Measurements from ENCODE around the gene PID1. TPM values are rescaled to one million over a fixed set of nuclear protein-coding genes. Genes with fewer than 3 reads are reported as not detected.

Gene PID1
- total RNA-seq, 1 experiment from 2014 or later, result 0.15 TPM

DNA sequence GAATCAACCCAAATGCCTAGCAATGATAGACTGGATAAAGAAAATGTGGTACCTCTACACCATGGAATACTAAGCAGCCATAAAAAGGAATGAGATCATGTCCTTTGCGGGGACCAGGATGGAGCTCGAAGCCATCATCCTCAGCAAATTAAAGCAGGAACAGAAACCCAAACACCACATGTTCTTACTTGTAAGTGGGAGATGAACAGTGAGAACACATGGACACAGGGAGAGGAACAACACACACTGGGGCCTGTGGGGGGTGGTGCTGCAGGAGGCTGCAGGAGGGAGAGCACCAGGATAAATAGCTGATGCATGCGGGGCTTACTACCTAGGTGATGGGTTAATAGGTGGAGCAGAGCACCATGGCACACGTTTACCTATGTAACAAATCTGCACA, 8.4 kb upstream of the PID1 start (continued):
- TF ChIP-seq, protein P1, sequence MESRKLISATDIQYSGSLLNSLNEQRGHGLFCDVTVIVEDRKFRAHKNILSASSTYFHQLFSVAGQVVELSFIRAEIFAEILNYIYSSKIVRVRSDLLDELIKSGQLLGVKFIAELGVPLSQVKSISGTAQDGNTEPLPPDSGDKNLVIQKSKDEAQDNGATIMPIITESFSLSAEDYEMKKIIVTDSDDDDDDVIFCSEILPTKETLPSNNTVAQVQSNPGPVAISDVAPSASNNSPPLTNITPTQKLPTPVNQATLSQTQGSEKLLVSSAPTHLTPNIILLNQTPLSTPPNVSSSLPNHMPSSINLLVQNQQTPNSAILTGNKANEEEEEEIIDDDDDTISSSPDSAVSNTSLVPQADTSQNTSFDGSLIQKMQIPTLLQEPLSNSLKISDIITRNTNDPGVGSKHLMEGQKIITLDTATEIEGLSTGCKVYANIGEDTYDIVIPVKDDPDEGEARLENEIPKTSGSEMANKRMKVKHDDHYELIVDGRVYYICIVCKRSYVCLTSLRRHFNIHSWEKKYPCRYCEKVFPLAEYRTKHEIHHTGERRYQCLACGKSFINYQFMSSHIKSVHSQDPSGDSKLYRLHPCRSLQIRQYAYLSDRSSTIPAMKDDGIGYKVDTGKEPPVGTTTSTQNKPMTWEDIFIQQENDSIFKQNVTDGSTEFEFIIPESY (IDR thresholded peaks at IDR 0.05; ENCODE audit: extremely low read depth, insufficient replicate concordance, low read length), result no peak
- TF ChIP-seq CBX3 (IDR thresholded peaks at IDR 0.05; ENCODE audit: low read depth), result no peak
- TF ChIP-seq, protein P2, sequence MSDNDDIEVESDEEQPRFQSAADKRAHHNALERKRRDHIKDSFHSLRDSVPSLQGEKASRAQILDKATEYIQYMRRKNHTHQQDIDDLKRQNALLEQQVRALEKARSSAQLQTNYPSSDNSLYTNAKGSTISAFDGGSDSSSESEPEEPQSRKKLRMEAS (IDR thresholded peaks at IDR 0.05), result no peak

DNA sequence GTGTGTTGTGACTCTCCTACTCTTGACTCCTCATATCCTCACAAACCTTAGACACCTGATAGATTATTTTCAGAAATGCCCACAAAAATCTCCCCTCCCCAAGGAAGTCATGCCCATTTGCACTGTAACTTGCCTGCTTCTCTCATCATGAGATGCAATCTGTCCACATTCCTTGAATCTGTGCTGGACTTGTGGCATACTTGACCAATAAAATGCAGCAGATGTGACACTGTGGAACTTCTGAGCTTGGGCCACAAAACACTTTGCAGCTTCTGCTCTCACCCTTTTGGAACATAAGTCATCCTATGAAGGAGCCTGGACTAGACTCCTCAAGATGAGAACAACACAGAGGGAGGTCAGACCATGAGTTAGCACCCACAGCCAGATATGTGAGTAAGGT, 4.4 kb upstream of the PID1 start:
- Histone ChIP-seq H3K4me1 (ENCODE audit: control insufficient read depth in 1 of 2, insufficient read depth in 2 of 2, low read length in 2 of 2) (peaks cover 0 to 10% of the 10 kb centered on the region in 2 experiments; a peak in 3 of 4 replicates), H3K9me3 (ENCODE audit: control insufficient read depth in 1 of 2, insufficient read depth in 1 of 2, low read depth in 1 of 2, low read length in 2 of 2) (no peaks in the 10 kb centered on the region), H3K9ac (ENCODE audit: low read length) (no peak overlapping the region), H3K4me2 (ENCODE audit: low read length) (no peak overlapping the region), H3K27me3 (ENCODE audit: insufficient read depth, low read length) (no peaks in the 10 kb centered on the region), H3K27ac (ENCODE audit: low read depth, low read length) (no peak overlapping the region), H4K20me1 (ENCODE audit: insufficient read depth) (no peaks in the 10 kb centered on the region), H3K79me2 (ENCODE audit: insufficient read depth, low read length) (no peaks in the 10 kb centered on the region), H3K9me2 (ENCODE audit: insufficient read depth) (no peaks in the 10 kb centered on the region), H3K36me3 (ENCODE audit: control insufficient read depth in 1 of 2, insufficient read depth in 2 of 2, low read length in 2 of 2) (no peaks in the 10 kb centered on the region), H3K4me3 (replicated peaks in 1 of 2; ENCODE audit: low read depth in 1 of 2, low read length in 2 of 2) (no peak overlapping the region), H2AFZ (ENCODE audit: low read depth, low read length, poor library complexity, severe bottlenecking) (no peak overlapping the region)
- ChIA-PET CTCF (interaction anchor here (2.9 kb wide), 1 partner anchor 312 kb away, joined by 17 read pairs; no protein-coding TSS in a partner anchor), RAD21 (ENCODE audit: low non-redundant PET in 1 of 2, low total read pairs in 2 of 2, uncharacterized antibody in 2 of 2, unreplicated experiment in 2 of 2) (no interaction called here), POLR2A (no interaction called here)
- BruUV-seq (replicated peaks), result no TSS peak
- intact Hi-C loops (cut with micrococcal nuclease), result loop anchor here (5.0 kb wide), 1 partner anchor 1388 kb away; no protein-coding TSS in a partner anchor
- TF ChIP-seq ZNF274 (IDR thresholded peaks at IDR 0.05; ENCODE audit: low read depth, low read length) (no peak), TCF7L2 (IDR thresholded peaks at IDR 0.05; ENCODE audit: borderline replicate concordance, extremely low read depth, insufficient read depth, insufficient read length) (no peak), POLR2A (IDR thresholded peaks at IDR 0.05; ENCODE audit: borderline replicate concordance, extremely low read depth, insufficient read depth, insufficient read length) (no peak), EGR1 (IDR thresholded peaks at IDR 0.05; ENCODE audit: low read depth) (no peak), SP1 (IDR thresholded peaks at IDR 0.05; ENCODE audit: low read depth) (no peak), ELF1 (IDR thresholded peaks at IDR 0.05; ENCODE audit: borderline replicate concordance, low read depth) (no peak), POLR2AphosphoS5 (IDR thresholded peaks at IDR 0.05; ENCODE audit: low read depth, low read length) (no peak), YY1 (IDR thresholded peaks at IDR 0.05; ENCODE audit: extremely low read depth, insufficient replicate concordance, low read depth, low read length) (no peak), SIN3A (IDR thresholded peaks at IDR 0.05; ENCODE audit: low read depth) (no peak)
- TF ChIP-seq, protein P3, sequence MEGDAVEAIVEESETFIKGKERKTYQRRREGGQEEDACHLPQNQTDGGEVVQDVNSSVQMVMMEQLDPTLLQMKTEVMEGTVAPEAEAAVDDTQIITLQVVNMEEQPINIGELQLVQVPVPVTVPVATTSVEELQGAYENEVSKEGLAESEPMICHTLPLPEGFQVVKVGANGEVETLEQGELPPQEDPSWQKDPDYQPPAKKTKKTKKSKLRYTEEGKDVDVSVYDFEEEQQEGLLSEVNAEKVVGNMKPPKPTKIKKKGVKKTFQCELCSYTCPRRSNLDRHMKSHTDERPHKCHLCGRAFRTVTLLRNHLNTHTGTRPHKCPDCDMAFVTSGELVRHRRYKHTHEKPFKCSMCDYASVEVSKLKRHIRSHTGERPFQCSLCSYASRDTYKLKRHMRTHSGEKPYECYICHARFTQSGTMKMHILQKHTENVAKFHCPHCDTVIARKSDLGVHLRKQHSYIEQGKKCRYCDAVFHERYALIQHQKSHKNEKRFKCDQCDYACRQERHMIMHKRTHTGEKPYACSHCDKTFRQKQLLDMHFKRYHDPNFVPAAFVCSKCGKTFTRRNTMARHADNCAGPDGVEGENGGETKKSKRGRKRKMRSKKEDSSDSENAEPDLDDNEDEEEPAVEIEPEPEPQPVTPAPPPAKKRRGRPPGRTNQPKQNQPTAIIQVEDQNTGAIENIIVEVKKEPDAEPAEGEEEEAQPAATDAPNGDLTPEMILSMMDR (IDR thresholded peaks at IDR 0.05 in 2 of 3, conservative IDR thresholded peaks at IDR 0.05 in 1 of 3; ENCODE audit: borderline replicate concordance in 1 of 3, insufficient read depth in 1 of 3, low read depth in 2 of 3, low read length in 2 of 3), result no peak
- TF ChIP-seq, protein P1 (IDR thresholded peaks at IDR 0.05; ENCODE audit: extremely low read depth, insufficient replicate concordance, low read length), result no peak
- TF ChIP-seq, protein P4, sequence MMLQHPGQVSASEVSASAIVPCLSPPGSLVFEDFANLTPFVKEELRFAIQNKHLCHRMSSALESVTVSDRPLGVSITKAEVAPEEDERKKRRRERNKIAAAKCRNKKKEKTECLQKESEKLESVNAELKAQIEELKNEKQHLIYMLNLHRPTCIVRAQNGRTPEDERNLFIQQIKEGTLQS (IDR thresholded peaks at IDR 0.05), result no peak
- no peak for ATAC-seq
- no peak for DNase-seq (ENCODE audit: low read depth, low spot score)

Measured in HCT116 (cell line).